WTC11 (cell line): Measurements from ENCODE around the gene SALL1.

Experiments
- SMAD4 ChIP-seq: sonication (generic); formaldehyde crosslinking; IDR thresholded peaks from 2 replicates; pipeline ENCODE4 v1.8.0; 2022; ENCODE audit warnings: mild to moderate bottlenecking, missing genetic modification reagents
- ZNF138 ChIP-seq: sonication (generic); formaldehyde crosslinking; conservative IDR thresholded peaks from 2 replicates; pipeline ENCODE4 v1.8.1; 2022; ENCODE audit warnings: mild to moderate bottlenecking, moderate library complexity, missing genetic modification reagents
- TF ChIP-seq, protein P1 (sequence below): sonication (generic); formaldehyde crosslinking; IDR thresholded peaks from 2 replicates; pipeline ENCODE4 v1.8.0; 2022; ENCODE audit warnings: mild to moderate bottlenecking, missing genetic modification reagents
- TF ChIP-seq, protein P2 (sequence below): fragments of 200-600 bp; IDR thresholded peaks from 2 replicates; pipeline ENCODE4 v1.8.0; 2022; ENCODE audit warnings: antibody characterized with exemption

DNA sequence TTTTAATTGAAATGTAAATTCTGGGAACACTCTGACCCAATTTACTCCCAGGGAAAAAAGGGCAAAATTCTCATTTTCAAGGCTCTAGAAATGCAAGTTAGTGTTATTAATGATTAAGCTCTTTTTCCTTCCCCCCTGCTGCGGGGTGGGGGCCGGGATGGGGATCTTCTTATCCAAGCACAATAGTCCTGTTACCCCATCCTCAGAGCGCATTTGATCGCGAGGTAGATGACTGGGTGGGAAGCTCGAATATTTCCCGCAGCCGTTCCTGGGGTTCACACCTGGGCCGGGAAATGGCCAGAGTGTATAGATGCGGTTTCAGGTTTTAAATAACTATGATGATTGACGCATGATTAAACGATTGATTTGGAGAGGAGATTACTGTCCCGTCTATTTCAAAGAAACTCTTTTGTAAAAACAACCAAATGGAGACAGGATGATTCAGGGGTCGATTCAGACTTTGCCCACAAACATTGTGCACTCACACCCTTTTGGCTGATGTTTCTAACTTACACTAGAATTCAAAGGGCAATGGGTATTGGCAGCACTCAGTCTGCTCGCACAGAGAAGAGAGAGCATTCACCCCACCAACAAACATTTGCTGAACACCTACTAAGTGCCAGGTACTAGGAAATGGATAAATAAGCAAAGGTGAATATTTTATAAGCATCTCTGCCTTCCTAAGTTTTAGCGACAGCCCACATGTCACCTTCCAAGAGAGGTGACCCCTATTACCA, 55.0 kb downstream of the SALL1 start:
- TF ChIP-seq, protein P1, sequence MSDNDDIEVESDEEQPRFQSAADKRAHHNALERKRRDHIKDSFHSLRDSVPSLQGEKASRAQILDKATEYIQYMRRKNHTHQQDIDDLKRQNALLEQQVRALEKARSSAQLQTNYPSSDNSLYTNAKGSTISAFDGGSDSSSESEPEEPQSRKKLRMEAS (CRISPR knock-in tag): no peak
- no peak for TF ChIP-seq ZNF138 (CRISPR knock-in tag)
- TF ChIP-seq, protein P2, sequence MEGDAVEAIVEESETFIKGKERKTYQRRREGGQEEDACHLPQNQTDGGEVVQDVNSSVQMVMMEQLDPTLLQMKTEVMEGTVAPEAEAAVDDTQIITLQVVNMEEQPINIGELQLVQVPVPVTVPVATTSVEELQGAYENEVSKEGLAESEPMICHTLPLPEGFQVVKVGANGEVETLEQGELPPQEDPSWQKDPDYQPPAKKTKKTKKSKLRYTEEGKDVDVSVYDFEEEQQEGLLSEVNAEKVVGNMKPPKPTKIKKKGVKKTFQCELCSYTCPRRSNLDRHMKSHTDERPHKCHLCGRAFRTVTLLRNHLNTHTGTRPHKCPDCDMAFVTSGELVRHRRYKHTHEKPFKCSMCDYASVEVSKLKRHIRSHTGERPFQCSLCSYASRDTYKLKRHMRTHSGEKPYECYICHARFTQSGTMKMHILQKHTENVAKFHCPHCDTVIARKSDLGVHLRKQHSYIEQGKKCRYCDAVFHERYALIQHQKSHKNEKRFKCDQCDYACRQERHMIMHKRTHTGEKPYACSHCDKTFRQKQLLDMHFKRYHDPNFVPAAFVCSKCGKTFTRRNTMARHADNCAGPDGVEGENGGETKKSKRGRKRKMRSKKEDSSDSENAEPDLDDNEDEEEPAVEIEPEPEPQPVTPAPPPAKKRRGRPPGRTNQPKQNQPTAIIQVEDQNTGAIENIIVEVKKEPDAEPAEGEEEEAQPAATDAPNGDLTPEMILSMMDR: no peak
- no peak for TF ChIP-seq SMAD4 (CRISPR knock-in tag)
